HG02588 (cell line): ENCODE data around the gene PPARG.
"Not testable (repeated sequence)": the region's sequence is repeated elsewhere in the genome, so short reads cannot be mapped to it uniquely, and the experiment has no call there.

Experiments
- ATAC-seq: cut with Tn5 transposase; IDR thresholded peaks from one replicate; pipeline ENCODE4 v1.9.1; 2021; ENCODE audit warnings: mild to moderate bottlenecking, moderate library complexity; ENCODE audit not compliant: unreplicated experiment

Gene PPARG

DNA sequence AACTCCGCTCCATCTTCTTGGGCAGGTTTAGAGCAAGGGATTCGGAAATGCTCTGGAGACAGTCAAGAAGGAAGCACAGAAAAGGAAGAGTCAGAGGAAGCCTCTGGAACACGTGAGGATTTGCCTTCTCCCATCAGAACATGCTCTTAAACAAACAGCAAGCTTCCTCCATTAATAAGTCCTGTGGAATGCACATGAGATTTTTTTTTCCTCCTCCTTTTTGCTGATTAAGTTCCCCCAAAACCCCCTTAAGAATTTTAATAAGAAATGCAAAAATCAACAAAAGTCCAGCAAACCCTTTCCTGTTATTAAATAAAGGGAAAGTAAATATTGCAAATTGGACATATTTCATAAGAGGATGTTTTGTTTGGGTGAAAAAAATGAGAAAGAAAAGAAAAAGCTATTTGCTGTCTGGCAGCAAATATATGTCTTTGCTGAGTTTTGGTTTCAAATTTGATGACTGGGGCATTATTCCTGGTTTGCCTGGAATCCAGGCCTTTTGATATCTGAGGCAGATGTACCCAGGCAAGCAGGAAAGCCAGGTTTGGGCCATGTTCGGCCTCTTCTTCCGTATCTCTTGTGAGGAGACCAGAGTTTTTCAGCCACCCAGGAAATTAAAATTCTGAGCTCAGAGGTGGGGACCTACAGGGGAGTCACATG, 187.5 kb downstream of the PPARG start:
- no peak for ATAC-seq

GRCh38 chr3:12477256-12477655, 188.4 kb downstream of the PPARG start:
- ATAC-seq, result no peak

- no peak for ATAC-seq
These were observed 189.5 kb downstream of the PPARG start for GRCh38 chr3:12478326-12478725.

GRCh38 chr3:12479198-12479597, 190.3 kb downstream of the PPARG start:
- not testable (repeated sequence) for ATAC-seq

DNA sequence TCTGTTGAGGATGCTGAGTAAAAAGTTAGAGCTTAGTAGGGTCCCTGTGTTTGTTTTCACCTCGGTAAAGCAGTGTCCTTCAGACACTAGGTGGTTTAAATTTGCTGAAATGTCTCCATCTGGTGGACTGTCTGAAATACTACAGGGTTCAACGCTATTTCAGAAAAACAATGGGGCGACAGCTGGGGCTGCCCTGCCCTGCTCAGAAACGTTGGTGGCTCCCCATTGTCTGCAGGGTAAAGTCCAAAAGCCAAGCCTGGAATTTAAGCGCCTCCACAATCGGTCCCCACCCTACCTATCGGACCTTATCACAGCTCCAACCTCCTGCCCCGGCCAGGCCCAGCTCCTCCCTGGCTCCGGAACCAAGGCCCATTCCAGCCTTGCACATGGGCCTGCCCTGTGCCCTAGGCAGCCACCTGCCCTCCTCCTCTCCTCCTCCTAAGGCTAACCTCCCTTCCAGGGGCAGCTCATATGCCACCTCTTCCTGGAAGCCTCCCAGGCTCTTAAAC, 191.1 kb downstream of the PPARG start:
- no peak for ATAC-seq

- no peak for ATAC-seq
These were observed 194.5 kb downstream of the PPARG start for GRCh38 chr3:12483410-12483809.

DNA sequence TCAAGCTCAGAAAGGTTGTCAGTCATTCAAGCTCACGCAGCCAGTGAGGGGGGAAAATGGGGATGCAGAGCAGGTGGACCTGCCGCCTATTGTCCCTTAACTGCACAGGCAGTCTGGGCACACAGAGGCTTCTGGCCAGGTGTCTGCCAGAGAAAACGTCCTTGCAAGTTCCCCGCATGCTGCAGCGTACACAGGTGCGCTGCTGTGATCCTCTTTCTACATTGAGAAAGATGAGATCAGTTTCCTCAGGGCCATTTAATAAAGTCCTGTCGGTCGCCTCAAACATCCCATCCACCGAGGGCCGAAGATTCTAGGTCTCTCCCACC, 195.0 kb downstream of the PPARG start:
- ATAC-seq, result no peak
